Hematopoietic multipotent progenitor cell treated with erythropoietin and hydrocortisone succinate and interleukin-3 and kit ligand, for 8 days (in vitro differentiated cells): Measurements from ENCODE around the gene PPP1R16B.
"Not testable (repeated sequence)": the region's sequence is repeated elsewhere in the genome, so short reads cannot be mapped to it uniquely, and the experiment has no call there.

Source experiments
- DNase-seq: peaks from one replicate; pipeline ENCODE4 v3.0.0-alpha.2; 2015

Gene PPP1R16B

GRCh38 chr20:38939686-38940085, 134.2 kb downstream of the PPP1R16B start:
- DNase-seq = no peak

- DNase-seq = no peak
Measured at GRCh38 chr20:38940644-38941043, 135.1 kb downstream of the PPP1R16B start.

GRCh38 chr20:38941726-38942389, 136.4 kb downstream of the PPP1R16B start:
- no peak for DNase-seq

- DNase-seq = peak; percentile 49
Measured at GRCh38 chr20:38945012-38945411, 139.5 kb downstream of the PPP1R16B start.

GRCh38 chr20:38946836-38947235, 141.3 kb downstream of the PPP1R16B start:
- no peak for DNase-seq

- peak; percentile 95 for DNase-seq
Measured at GRCh38 chr20:38947931-38948362, 142.4 kb downstream of the PPP1R16B start.

GRCh38 chr20:38950254-38950653, 144.8 kb downstream of the PPP1R16B start:
- DNase-seq = no peak

- no peak for DNase-seq
Measured at GRCh38 chr20:38951611-38952010, 146.1 kb downstream of the PPP1R16B start.

GRCh38 chr20:38952153-38952552, 146.7 kb downstream of the PPP1R16B start:
- no peak for DNase-seq

- DNase-seq = no peak
Measured at GRCh38 chr20:38953630-38954340, 148.3 kb downstream of the PPP1R16B start.

GRCh38 chr20:38957235-38957876, 151.9 kb downstream of the PPP1R16B start:
- DNase-seq = peak; percentile 84

- DNase-seq = no peak
Measured at GRCh38 chr20:38957915-38958485, 152.5 kb downstream of the PPP1R16B start.

GRCh38 chr20:38960187-38960687, 154.7 kb downstream of the PPP1R16B start:
- not testable (repeated sequence) for DNase-seq

- no peak for DNase-seq
Measured at GRCh38 chr20:38961530-38962043, 156.1 kb downstream of the PPP1R16B start.

GRCh38 chr20:38962044-38962927, 156.8 kb downstream of the PPP1R16B start, which contains the start of gene DHX35:
Gene DHX35, plus strand, starts transcription at chr20:38962344. Its CDS starts 24 bp downstream, at chr20:38962368.
- DNase-seq = peak; percentile 96

- peak; percentile 31 for DNase-seq
Measured at GRCh38 chr20:38962928-38963401, 157.5 kb downstream of the PPP1R16B start.

- DNase-seq = no peak
Measured at GRCh38 chr20:38963745-38964144, 158.2 kb downstream of the PPP1R16B start.

- DNase-seq = no peak
Measured at GRCh38 chr20:38965264-38965663, 159.8 kb downstream of the PPP1R16B start.

GRCh38 chr20:38968090-38968489, 162.6 kb downstream of the PPP1R16B start:
- DNase-seq = no peak

- no peak for DNase-seq
Measured at GRCh38 chr20:38969708-38970107, 164.2 kb downstream of the PPP1R16B start.

- DNase-seq = no peak
Measured at GRCh38 chr20:38970302-38970701, 164.8 kb downstream of the PPP1R16B start.
